HG02885 (cell line): ENCODE results near the gene PLCD3.

ENCODE experiments used
- ATAC-seq: cut with Tn5 transposase; IDR thresholded peaks from one replicate; pipeline ENCODE4 v1.9.1; 2021; ENCODE audit warnings: mild to moderate bottlenecking; ENCODE audit not compliant: unreplicated experiment, poor library complexity

The PLCD3 gene

DNA sequence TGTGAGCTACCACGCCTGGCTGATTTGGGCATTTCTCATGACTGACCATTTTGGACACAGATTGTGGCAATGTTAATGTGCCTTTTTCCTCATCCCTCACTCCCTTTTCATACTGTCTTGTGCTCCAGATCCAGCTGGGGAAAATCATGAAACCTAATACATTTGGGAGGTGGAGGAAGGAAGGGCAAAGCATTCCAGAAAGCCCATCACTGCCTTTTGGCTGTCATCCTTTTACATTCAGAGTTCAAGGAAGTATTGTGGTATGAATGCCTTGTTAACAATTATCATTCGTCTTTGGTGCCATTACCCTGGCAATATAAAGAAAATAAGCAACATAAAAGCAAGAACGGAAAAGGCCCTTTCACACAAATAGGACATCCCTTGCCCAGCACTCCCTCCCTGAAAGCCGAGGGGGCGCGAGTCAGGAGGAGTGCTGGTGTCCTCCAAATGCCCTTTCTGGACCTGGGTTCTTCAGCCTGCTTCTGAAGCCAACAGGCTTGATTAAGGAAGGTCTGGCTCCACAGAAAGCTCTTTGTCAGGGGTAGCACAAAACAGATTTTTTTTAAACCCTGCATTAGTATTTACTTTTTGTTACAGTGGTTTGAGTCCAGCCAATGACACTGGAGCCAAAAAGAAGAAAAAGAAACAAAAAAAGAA, 51.1 kb downstream of the PLCD3 start:
- no peak for ATAC-seq

DNA sequence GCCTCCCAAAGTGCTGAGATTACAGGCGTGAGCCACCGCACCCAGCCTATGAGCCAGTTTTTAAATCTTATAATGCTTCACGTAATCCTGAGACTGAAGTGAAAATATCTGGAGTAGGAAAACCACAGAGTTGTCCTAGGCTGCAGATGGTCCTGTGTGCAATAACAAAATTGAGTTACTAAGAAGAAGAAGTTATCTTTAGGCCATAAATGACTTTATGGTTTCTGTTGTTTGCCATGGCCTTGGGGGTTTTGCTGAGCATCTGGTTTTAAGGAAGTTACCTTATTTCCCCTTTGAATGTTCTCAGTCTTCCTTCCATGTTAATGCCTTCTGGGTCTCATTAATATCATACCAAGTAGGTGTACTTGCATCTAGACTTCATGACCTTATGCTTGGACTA, 54.7 kb downstream of the PLCD3 start:
- ATAC-seq = no peak

DNA sequence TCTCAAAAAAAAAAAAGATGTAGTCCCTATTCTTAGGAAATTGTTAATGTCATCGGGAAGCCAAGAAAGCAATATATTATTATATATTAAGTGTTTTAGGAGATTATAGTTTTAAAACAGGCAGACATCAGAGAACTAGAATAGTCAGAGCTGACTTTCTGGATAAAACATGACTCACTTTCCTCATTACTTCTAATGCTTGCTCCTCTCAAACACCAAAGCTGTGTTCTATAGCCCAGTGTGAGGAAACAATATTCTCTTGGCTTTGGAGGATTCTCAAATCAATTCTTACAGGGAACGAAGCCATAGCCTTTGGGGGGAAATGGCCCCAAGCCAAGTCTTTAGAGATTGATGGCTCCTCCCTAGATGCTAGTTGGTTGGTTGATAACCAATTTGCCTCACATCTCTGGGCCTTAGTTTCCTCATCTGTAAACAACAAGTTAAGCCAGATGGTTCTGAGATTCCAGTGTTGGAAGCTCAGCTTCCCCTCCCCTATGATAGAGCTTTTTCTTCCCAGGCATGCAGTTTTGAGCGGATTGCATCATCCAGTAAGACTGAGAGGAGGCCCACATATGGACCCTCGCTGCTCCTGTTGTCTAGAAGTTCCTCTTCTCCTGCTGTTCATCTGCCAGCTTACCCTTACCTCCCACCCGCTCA, 58.8 kb downstream of the PLCD3 start:
- no peak for ATAC-seq

DNA sequence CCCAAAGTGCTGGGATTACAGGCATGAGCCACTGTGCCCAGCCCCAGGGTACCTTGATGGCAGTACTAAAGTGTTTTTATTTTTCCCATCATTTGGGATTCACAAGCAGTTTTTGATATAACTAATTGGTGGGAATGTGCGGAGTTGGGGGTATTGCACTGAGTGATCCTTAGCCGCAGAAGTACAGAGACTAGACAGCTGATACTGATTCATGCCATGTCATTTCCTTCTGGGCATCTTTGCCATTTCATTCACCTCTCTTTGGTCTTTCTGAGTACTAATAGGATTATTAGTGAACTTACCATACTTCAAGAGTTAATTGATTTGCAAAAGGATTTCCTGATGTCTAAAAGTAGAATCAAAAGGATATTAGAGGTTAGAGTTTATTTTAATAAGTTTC, 61.5 kb downstream of the PLCD3 start:
- no peak for ATAC-seq

DNA sequence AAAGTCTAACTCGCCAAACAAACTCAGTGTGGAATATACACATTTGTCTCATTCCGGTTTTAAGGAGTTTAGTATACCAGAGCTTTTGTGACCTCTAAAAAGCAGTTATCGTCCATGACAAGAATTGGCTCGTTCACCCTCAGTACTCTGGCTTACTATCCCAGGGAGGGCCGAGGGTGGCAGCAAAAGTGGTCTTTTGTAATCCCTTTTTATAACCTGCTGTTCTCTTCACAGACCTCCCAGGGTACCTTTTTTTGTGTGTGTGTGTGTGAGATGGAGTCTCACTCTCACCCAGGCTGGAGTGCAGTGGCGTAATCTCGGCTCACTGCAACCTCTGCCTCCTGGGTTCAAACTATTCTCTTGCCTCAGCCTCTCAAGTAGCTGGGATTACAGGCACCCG, 62.3 kb downstream of the PLCD3 start:
- ATAC-seq = no peak

DNA sequence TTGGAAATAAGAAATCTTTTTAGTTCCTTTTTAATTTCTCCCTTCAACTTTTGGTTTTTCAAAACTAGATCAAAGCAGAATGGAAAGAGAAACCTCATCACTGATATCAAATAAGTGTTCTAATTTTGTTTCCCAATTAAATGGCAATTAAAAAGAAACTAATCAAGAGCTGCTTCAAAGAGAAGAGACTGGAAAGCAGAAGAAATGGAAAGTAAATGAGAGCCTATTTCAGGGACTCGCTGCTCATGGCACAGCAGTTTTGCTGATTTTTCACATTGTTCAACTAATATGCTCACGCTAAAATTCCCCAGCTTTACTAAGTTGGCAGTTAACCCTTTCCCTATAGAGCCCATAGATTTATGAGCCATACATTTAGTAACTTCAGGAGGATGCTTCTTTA, 64.7 kb downstream of the PLCD3 start:
- no peak for ATAC-seq

DNA sequence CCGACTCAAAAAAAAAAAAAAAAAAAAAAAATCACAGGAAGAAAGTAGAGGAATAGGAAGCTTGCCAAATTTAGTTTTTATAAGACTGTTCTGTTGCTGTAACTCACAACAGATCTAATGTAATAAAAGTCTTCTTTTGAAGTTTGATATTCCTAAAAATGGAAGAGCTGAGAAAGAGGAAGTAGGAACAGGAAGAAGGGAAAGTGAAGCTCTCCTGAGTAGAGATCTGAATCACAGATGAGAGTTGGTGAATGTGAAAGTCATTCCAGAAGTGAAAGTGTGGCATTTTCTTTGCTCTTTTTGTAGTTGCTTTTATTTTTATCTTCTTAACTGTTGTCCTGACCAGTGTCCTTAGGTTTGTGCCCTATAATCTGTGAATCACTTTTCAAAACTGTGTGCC, 69.1 kb downstream of the PLCD3 start:
- no peak for ATAC-seq

DNA sequence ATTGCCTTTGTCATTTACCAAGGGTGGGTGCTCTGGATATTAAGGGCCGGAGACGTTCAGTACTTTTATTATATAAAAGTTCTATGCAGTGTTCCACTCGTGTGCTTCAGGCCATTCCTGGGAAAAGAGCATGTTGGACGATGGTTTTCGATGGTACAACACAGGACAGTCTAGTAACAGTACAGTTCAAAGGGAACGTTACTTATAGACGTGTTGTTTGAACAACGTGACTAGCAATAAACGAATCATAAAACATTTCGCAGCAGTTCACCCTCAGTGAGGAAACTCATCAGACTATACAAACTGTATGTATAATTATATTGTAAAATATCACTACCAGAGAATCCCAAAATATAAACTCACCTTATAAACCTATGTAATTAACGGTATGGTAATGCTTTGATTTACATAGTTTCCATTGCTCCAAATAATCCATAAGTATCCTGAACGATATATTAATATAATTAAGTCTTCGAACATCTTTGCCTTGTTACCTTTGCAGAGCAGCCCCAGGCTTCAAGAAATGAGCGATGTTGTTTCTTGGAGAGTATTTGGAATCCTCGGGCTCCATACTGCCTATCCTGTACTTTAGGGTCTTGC, 70.6 kb downstream of the PLCD3 start:
- ATAC-seq = no peak

DNA sequence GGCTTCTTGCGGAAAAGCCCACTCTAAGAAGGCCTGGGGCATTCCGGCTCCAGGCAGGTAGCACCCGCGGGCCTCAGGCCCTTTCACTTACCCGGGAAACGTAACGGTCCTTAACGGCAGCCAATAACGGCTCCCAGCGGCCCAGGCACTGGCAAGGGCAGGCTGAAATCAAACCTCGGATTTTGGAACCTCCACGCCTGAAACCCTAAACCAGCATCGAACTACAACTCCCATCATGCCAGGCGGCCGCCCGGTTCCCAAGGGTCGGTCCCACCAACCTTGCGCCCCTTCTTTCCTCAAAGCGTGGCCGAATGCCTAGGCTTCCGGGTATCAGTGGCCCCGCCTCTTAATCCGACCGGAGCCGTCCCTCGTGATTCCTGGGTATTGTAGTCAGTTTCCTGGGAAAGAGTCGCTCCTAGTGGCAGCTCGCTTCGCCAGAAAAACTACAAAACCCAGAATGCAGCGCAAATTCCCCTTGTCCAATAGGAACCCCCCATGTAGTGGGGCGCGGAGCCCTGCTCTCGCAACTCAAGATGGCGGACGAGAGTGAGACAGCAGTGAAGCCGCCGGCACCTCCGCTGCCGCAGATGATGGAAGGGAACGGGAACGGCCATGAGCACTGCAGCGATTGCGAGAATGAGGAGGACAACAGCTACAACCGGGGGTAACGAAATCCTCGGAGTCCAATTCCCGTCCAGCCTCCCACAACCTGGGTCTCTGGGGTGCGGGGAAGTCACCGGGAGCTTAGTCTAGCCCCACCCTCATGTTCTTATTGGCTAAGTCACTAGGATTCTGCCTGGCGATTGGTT, 71.3 kb downstream of the PLCD3 start, which contains the start of gene NMT1:
Gene NMT1, plus strand, starts transcription at position 521 of the 809 bp plus-strand sequence. Its CDS starts 13 bp downstream, at position 534.
- peak; percentile 86 for ATAC-seq

DNA sequence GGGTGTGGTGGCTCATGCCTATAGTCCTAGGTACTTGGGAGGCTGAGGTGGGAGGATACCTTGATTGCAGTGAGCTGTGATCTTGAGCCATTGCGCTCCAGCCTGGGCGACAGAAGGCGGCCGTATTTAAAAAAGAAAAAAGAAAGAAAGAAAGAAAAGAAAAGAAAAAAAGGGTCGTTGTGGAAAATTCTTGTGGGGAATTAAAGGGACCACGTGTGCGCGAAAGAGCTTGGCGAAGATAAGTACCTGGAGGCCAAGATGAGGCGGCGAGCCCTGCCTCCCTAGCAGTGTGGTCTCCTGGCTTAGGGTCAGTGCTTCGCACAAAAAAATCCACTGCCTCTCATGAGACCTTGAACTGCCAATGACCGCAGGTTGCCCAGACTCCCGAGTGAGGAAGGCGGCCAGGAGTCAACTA, 71.9 kb downstream of the PLCD3 start:
- no peak for ATAC-seq
